ENCODE data around the gene CEP128.

The CEP128 gene

GRCh38 chr14:80941241-80942185, at the start of gene CEP128:
TSS of gene CEP128 (minus strand) at chr14:80941738.
- peak within 1 kb of the TSS; percentile 89 to 91 for H3K4me3 ChIP-seq (replicated peaks in 1 of 2; ENCODE audit: low read depth in 2 of 2, low read length in 2 of 2)
- no peak for TF ChIP-seq CTCF (IDR thresholded peaks at IDR 0.05; ENCODE audit: low read depth, low read length)
- DNase-seq (ENCODE audit: low read depth in 2 of 2) = peak; percentile 98 to 99

GRCh38 chr14:80988735-80989429, 47.3 kb upstream of the CEP128 start:
- no peak for TF ChIP-seq CTCF (IDR thresholded peaks at IDR 0.05; ENCODE audit: low read depth, low read length)
- H3K4me3 ChIP-seq (replicated peaks in 1 of 2; ENCODE audit: low read depth in 2 of 2, low read length in 2 of 2) = no peak overlapping the region
- peak in 1 of 2 donors; percentile 28 for DNase-seq (ENCODE audit: low read depth in 2 of 2)

GRCh38 chr14:80988192-80988591, 46.7 kb upstream of the CEP128 start:
- no peak for TF ChIP-seq CTCF (IDR thresholded peaks at IDR 0.05; ENCODE audit: low read depth, low read length)
- H3K4me3 ChIP-seq (replicated peaks in 1 of 2; ENCODE audit: low read depth in 2 of 2, low read length in 2 of 2) = no peak overlapping the region
- no peak for DNase-seq (ENCODE audit: low read depth in 2 of 2)

GRCh38 chr14:80987235-80988032, 45.9 kb upstream of the CEP128 start:
- no peak overlapping the region for H3K4me3 ChIP-seq (replicated peaks in 1 of 2; ENCODE audit: low read depth in 2 of 2, low read length in 2 of 2)
- DNase-seq (ENCODE audit: low read depth in 2 of 2) = peak; percentile 80 to 84
- TF ChIP-seq CTCF (IDR thresholded peaks at IDR 0.05; ENCODE audit: low read depth, low read length) = peak; percentile 95

- no peak for DNase-seq (ENCODE audit: low read depth in 2 of 2)
Observed at GRCh38 chr14:80982711-80983110, 41.2 kb upstream of the CEP128 start.

More at GRCh38 chr14:80982711-80983110, 41.2 kb upstream of the CEP128 start:
- TF ChIP-seq CTCF (IDR thresholded peaks at IDR 0.05; ENCODE audit: low read depth, low read length) = no peak
- no peak overlapping the region for H3K4me3 ChIP-seq (replicated peaks in 1 of 2; ENCODE audit: low read depth in 2 of 2, low read length in 2 of 2)

Data from cardiac fibroblast (primary cell).